PC-3 (cell line): ENCODE measurements around the gene SHROOM3. TPM values are rescaled to one million over a fixed set of nuclear protein-coding genes. Genes with fewer than 3 reads are reported as not detected.

Experiments
- ATAC-seq: fragments of 200-7000 bp; cut with Tn5 transposase; 2 replicates; pipeline ENCODE4 v1.9.1; 2020; ENCODE audit warnings: mild to moderate bottlenecking, moderate library complexity
- BruUV-seq: library from RNA; stranded (reverse); fragments of 400-500 nt; replicated peaks from 2 replicates; lab custom pipeline; 2021; lab: Mats Ljungman, UMichigan
- CTCF ChIA-PET: fragments of 300-600 bp; sonication (Branson Sonifier 250); formaldehyde crosslinking; loops from one replicate; lab custom pipeline; 2022; ENCODE audit warnings: antibody characterized with exemption; lab: Charles Lee
- POLR2A ChIA-PET: fragments of 300-600 bp; sonication (Branson Sonifier 250); formaldehyde crosslinking; loops from one replicate; lab custom pipeline; 2022; ENCODE audit warnings: antibody characterized with exemption; ENCODE audit not compliant: unreplicated experiment; lab: Charles Lee
- DNase-seq: peaks from one replicate; pipeline ENCODE4 v3.0.0-alpha.2; 2015
- H2AFZ ChIP-seq: fragments of 300-600 bp; sonication (generic); 2 replicates; pipeline ENCODE4 v1.6.0; 2016; ENCODE audit warnings: antibody characterized with exemption, low read length
- H3F3A ChIP-seq: fragments of 300-600 bp; sonication (generic); one replicate; pipeline ENCODE4 v1.6.0; 2017; ENCODE audit warnings: antibody characterized with exemption, low read length, control low read depth, mild to moderate bottlenecking; ENCODE audit not compliant: unreplicated experiment
- H3K27ac ChIP-seq: fragments of 300-600 bp; sonication (generic); 2 replicates; pipeline ENCODE4 v1.5.1; 2016; ENCODE audit warnings: mild to moderate bottlenecking, low read length
- H3K27me3 ChIP-seq: fragments of 300-600 bp; sonication (generic); 2 replicates; pipeline ENCODE4 v1.6.1; 2016; ENCODE audit warnings: low read length, mixed read lengths
- H3K36me3 ChIP-seq: fragments of 300-600 bp; sonication (generic); 2 replicates; pipeline ENCODE4 v1.6.1; 2016; ENCODE audit warnings: low read depth, mixed run types, low read length, mixed read lengths
- H3K4me1 ChIP-seq: fragments of 300-600 bp; sonication (generic); 2 replicates; pipeline ENCODE4 v1.5.1; 2016; ENCODE audit warnings: low read length; ENCODE audit not compliant: insufficient read depth
- H3K4me2 ChIP-seq: fragments of 300-600 bp; sonication (generic); 2 replicates; pipeline ENCODE4 v1.6.0; 2016; ENCODE audit warnings: low read length
- H3K4me3 ChIP-seq: fragments of 300-600 bp; sonication (generic); 2 replicates; pipeline ENCODE4 v1.5.1; 2016; ENCODE audit warnings: mild to moderate bottlenecking, low read length, mixed read lengths
- H3K79me2 ChIP-seq: fragments of 300-600 bp; sonication (generic); 2 replicates; pipeline ENCODE4 v1.6.1; 2017; ENCODE audit warnings: low read length, mixed read lengths
- H3K9ac ChIP-seq: fragments of 300-600 bp; sonication (generic); 2 replicates; pipeline ENCODE4 v1.6.0; 2016; ENCODE audit warnings: mild to moderate bottlenecking, low read length
- H3K9me2 ChIP-seq: fragments of 300-600 bp; sonication (generic); replicated peaks from 2 replicates; pipeline ENCODE4 v1.6.1; 2016; ENCODE audit warnings: mixed run types, low read length, mixed read lengths
- H3K9me3 ChIP-seq: fragments of 300-600 bp; sonication (generic); 2 replicates; pipeline ENCODE4 v1.6.1; 2016; ENCODE audit warnings: low read length, mixed read lengths
- H4K20me1 ChIP-seq: fragments of 300-600 bp; sonication (generic); 2 replicates; pipeline ENCODE4 v1.6.1; 2016; ENCODE audit warnings: low read length, mixed read lengths
- CTCF ChIP-seq: fragments of 300-600 bp; sonication (generic); conservative IDR thresholded peaks from 2 replicates; pipeline ENCODE4 v1.5.1; 2017; ENCODE audit warnings: antibody characterized with exemption, low read depth, mild to moderate bottlenecking, low read length
- EZH2 ChIP-seq: fragments of 300-600 bp; sonication (generic); IDR thresholded peaks from one replicate; pipeline ENCODE4 v1.6.1; 2017; ENCODE audit warnings: antibody characterized with exemption, mild to moderate bottlenecking, low read length; ENCODE audit not compliant: unreplicated experiment
- EZH2phosphoT487 ChIP-seq: fragments of 300-600 bp; sonication (generic); IDR thresholded peaks from 2 replicates; pipeline ENCODE4 v1.6.1; 2018; ENCODE audit warnings: mild to moderate bottlenecking, antibody characterized with exemption, low read length, borderline replicate concordance
- intact Hi-C: fragments of 100-400 bp; cut with micrococcal nuclease; formaldehyde crosslinking; loops from 2 replicates; pipeline ENCODE4 v1.9.0; 2023
- total RNA-seq: library from RNA; depleted of rRNA; stranded (reverse); fragments of >200 nt; gene quantifications from 2 replicates; pipeline ENCODE4 v1.2.3, GENCODE V29; 2014

The SHROOM3 gene
- total RNA-seq, 1 experiment from 2014 or later: 27.8 TPM

- H3K9me3 ChIP-seq: no peaks in the 10 kb centered on the region
- BruUV-seq: no TSS peak
- no peak for ATAC-seq
Observed at GRCh38 chr4:76596713-76597112, 161.7 kb downstream of the SHROOM3 start.

GRCh38 chr4:76597423-76597979, 162.5 kb downstream of the SHROOM3 start:
- no peak for ATAC-seq
- ChIA-PET POLR2A (no interaction called here), CTCF (no interaction called here)
- no TSS peak for BruUV-seq
- Histone ChIP-seq H4K20me1 (no peaks in the 10 kb centered on the region), H3K9ac (no peak overlapping the region), H3K4me3 (no peak overlapping the region), H3K4me2 (no peak overlapping the region), H3K9me3 (no peaks in the 10 kb centered on the region), H3K79me2 (no peaks in the 10 kb centered on the region), H3F3A (no peaks in the 10 kb centered on the region), H3K27ac (no peak overlapping the region), H3K27me3 (no peaks in the 10 kb centered on the region), H3K9me2 (no peaks in the 10 kb centered on the region), H3K36me3 (no peaks in the 10 kb centered on the region), H2AFZ (no peak overlapping the region), H3K4me1 (peaks cover 13% of the 10 kb centered on the region)
- DNase-seq: no peak
- no peak for TF ChIP-seq EZH2
- no peak for TF ChIP-seq CTCF
- TF ChIP-seq EZH2phosphoT487: no peak
- intact Hi-C loops: no loop called here

More at GRCh38 chr4:76596713-76597112, 161.7 kb downstream of the SHROOM3 start:
- intact Hi-C loops: no loop called here
- DNase-seq: no peak
- H3K9me2 ChIP-seq: no peaks in the 10 kb centered on the region
- H2AFZ ChIP-seq: no peak overlapping the region
- peaks cover 13% of the 10 kb centered on the region for H3K4me1 ChIP-seq
- H3K27ac ChIP-seq: no peak overlapping the region
- H3K4me3 ChIP-seq: no peak overlapping the region
- ChIA-PET CTCF (no interaction called here), POLR2A (no interaction called here)
- H3K27me3 ChIP-seq: no peaks in the 10 kb centered on the region
- H3K4me2 ChIP-seq: no peak overlapping the region
- H3K36me3 ChIP-seq: no peaks in the 10 kb centered on the region
- no peaks in the 10 kb centered on the region for H4K20me1 ChIP-seq
- no peaks in the 10 kb centered on the region for H3F3A ChIP-seq
- no peak overlapping the region for H3K9ac ChIP-seq
- H3K79me2 ChIP-seq: no peaks in the 10 kb centered on the region
- no peak for TF ChIP-seq EZH2
- no peak for TF ChIP-seq CTCF
- TF ChIP-seq EZH2phosphoT487: no peak

- no TSS peak for BruUV-seq
- H3K27me3 ChIP-seq: no peaks in the 10 kb centered on the region
- no peaks in the 10 kb centered on the region for H3K36me3 ChIP-seq
- no peaks in the 10 kb centered on the region for H3F3A ChIP-seq
- H3K4me1 ChIP-seq: no peaks in the 10 kb centered on the region
- intact Hi-C loops: no loop called here
- H2AFZ ChIP-seq: no peak overlapping the region
- H3K79me2 ChIP-seq: no peaks in the 10 kb centered on the region
- H3K9ac ChIP-seq: no peak overlapping the region
- no peak overlapping the region for H3K4me3 ChIP-seq
- DNase-seq (no peak), ATAC-seq (no peak)
- H3K9me2 ChIP-seq: no peaks in the 10 kb centered on the region
- POLR2A ChIA-PET: no interaction called here
- H3K4me2 ChIP-seq: no peak overlapping the region
- no peak overlapping the region for H3K27ac ChIP-seq
- TF ChIP-seq CTCF (no peak), EZH2 (no peak), EZH2phosphoT487 (no peak)
- H3K9me3 ChIP-seq: no peaks in the 10 kb centered on the region
- CTCF ChIA-PET: no interaction called here
- no peaks in the 10 kb centered on the region for H4K20me1 ChIP-seq
Observed at GRCh38 chr4:76600447-76600846, 165.4 kb downstream of the SHROOM3 start.
